Smooth muscle cell (in vitro differentiated cells): Measurements from ENCODE around the gene C2orf81. TPM values are rescaled to one million over a fixed set of nuclear protein-coding genes. Genes with fewer than 3 reads are reported as not detected.
"Not testable (repeated sequence)": the region's sequence is repeated elsewhere in the genome, so short reads cannot be mapped to it uniquely, and the experiment has no call there.

Experiments
- DNase-seq: peaks from one replicate; lab custom pipeline; 2025; ENCODE audit not compliant: unreplicated experiment; lab: John Stamatoyannopoulos, UW
- H2AFZ ChIP-seq: fragments of 200-600 bp; sonication (generic); 2 replicates; pipeline ENCODE4 v1.6.0; 2016; ENCODE audit warnings: antibody characterized with exemption, low read depth, mild to moderate bottlenecking
- H3F3A ChIP-seq: fragments of 200-600 bp; sonication (generic); 2 replicates; pipeline ENCODE4 v1.6.0; 2017; ENCODE audit warnings: antibody characterized with exemption, low read depth
- H3K27ac ChIP-seq: fragments of 200-600 bp; sonication (generic); 2 replicates; pipeline ENCODE4 v1.5.1; 2016; ENCODE audit warnings: low read depth, mild to moderate bottlenecking
- H3K27me3 ChIP-seq: fragments of 200-600 bp; sonication (generic); 2 replicates; pipeline ENCODE4 v1.6.1; 2016; ENCODE audit warnings: low read depth, mild to moderate bottlenecking
- H3K36me3 ChIP-seq: fragments of 200-600 bp; sonication (generic); 2 replicates; pipeline ENCODE4 v1.5.1; 2016; ENCODE audit warnings: low read depth
- H3K4me1 ChIP-seq: fragments of 200-600 bp; sonication (generic); 2 replicates; pipeline ENCODE4 v1.5.1; 2016; ENCODE audit warnings: low read depth
- H3K4me2 ChIP-seq: fragments of 200-600 bp; sonication (generic); 2 replicates; pipeline ENCODE4 v1.6.0; 2016; ENCODE audit warnings: mild to moderate bottlenecking
- H3K4me3 ChIP-seq: fragments of 200-600 bp; sonication (generic); 2 replicates; pipeline ENCODE4 v1.5.1; 2016; ENCODE audit warnings: mild to moderate bottlenecking
- H3K79me2 ChIP-seq: fragments of 200-600 bp; sonication (generic); 2 replicates; pipeline ENCODE4 v1.6.0; 2016; ENCODE audit warnings: low read depth, mild to moderate bottlenecking
- H3K9ac ChIP-seq: fragments of 200-600 bp; sonication (generic); 2 replicates; pipeline ENCODE4 v1.6.0; 2016; ENCODE audit warnings: low read depth
- H3K9me3 ChIP-seq: fragments of 200-600 bp; sonication (generic); replicated peaks from 2 replicates; pipeline ENCODE4 v1.5.1; 2016; ENCODE audit warnings: low read depth
- H4K20me1 ChIP-seq: fragments of 200-600 bp; sonication (generic); 2 replicates; pipeline ENCODE4 v1.6.0; 2016; ENCODE audit warnings: low read depth
- WGBS: methylation state at CpG from one replicate; pipeline ENCODE4 v1.1.7; 2016; ENCODE audit warnings: low lambda C conversion rate; 5-methylcytosine and 5-hydroxymethylcytosine counted together
- polyA plus RNA-seq: library from polyadenylated mRNA; unstranded; fragments of >200 nt; fragmentation: Nextera tagmentation; extraction: Ambion mirVana; gene quantifications from 2 replicates; pipeline ENCODE4 v1.2.1, GENCODE V29; 2016
- total RNA-seq: library from RNA; depleted of rRNA; stranded (reverse); fragments of >200 nt; gene quantifications from 2 replicates; pipeline ENCODE4 v1.2.3, GENCODE V29; 2014
- TF ChIP-seq, protein P1 (sequence below): fragments of 200-600 bp; sonication (generic); IDR thresholded peaks from 2 replicates; pipeline ENCODE4 v1.5.1; 2017; ENCODE audit warnings: borderline replicate concordance, mild to moderate bottlenecking, antibody characterized with exemption; ENCODE audit not compliant: insufficient read depth, poor library complexity, severe bottlenecking

The C2orf81 gene
- total and polyA plus RNA-seq, 2 experiments from 2014 or later: 1.3 to 3.5 TPM

DNA sequence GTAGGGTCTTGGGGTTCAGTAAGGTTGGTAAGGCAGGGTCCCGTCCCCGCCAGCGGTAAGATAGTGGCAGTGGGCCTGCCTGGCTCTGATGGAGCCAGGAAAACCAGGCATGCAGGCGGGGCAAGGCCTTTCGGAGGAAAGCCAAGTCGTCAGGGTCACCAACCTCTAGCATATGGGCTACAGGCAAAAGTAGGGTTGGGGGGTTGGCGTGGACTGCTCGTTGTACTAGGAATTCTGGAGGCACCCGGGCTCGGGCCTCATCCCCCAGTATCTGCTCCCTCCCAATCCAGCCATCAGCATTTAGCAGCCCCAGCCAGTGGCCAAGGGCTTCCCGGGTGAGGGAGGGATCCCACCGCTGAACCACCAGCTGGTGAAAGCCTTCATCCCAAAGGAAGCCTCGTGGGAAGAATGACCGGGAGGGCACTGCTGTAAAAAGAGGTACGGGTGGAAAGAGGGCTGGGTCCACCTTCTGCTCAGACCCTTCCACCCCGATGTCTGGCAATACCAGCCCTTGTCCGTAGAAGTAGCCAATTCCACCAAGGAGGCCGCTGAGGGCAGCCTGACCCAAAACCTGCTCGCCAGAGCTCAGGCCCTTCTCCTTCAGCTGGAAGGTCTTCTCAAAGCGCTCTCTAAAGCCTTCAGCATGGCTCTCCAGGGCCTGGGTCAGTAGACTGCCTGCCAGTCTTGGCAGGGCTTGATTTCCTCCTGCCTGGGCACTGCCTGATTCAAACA is 40.8 kb upstream of the C2orf81 start:
- Histone ChIP-seq H3K27me3 (no peaks in the 10 kb centered on the region), H3K4me3 (no peak overlapping the region), H3K36me3 (no peaks in the 10 kb centered on the region), H3K27ac (no peak overlapping the region), H3K9ac (no peak overlapping the region), H4K20me1 (no peaks in the 10 kb centered on the region), H3F3A (peaks cover 16% of the 10 kb centered on the region), H2AFZ (no peak overlapping the region), H3K79me2 (peaks cover 47% of the 10 kb centered on the region), H3K9me3 (no peaks in the 10 kb centered on the region), H3K4me2 (no peak overlapping the region), H3K4me1 (peaks cover 19% of the 10 kb centered on the region)
- no peak for DNase-seq
- WGBS: 97% methylated on average over 20 of the region's 20 CpGs
- TF ChIP-seq, protein P1, sequence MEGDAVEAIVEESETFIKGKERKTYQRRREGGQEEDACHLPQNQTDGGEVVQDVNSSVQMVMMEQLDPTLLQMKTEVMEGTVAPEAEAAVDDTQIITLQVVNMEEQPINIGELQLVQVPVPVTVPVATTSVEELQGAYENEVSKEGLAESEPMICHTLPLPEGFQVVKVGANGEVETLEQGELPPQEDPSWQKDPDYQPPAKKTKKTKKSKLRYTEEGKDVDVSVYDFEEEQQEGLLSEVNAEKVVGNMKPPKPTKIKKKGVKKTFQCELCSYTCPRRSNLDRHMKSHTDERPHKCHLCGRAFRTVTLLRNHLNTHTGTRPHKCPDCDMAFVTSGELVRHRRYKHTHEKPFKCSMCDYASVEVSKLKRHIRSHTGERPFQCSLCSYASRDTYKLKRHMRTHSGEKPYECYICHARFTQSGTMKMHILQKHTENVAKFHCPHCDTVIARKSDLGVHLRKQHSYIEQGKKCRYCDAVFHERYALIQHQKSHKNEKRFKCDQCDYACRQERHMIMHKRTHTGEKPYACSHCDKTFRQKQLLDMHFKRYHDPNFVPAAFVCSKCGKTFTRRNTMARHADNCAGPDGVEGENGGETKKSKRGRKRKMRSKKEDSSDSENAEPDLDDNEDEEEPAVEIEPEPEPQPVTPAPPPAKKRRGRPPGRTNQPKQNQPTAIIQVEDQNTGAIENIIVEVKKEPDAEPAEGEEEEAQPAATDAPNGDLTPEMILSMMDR: no peak

DNA sequence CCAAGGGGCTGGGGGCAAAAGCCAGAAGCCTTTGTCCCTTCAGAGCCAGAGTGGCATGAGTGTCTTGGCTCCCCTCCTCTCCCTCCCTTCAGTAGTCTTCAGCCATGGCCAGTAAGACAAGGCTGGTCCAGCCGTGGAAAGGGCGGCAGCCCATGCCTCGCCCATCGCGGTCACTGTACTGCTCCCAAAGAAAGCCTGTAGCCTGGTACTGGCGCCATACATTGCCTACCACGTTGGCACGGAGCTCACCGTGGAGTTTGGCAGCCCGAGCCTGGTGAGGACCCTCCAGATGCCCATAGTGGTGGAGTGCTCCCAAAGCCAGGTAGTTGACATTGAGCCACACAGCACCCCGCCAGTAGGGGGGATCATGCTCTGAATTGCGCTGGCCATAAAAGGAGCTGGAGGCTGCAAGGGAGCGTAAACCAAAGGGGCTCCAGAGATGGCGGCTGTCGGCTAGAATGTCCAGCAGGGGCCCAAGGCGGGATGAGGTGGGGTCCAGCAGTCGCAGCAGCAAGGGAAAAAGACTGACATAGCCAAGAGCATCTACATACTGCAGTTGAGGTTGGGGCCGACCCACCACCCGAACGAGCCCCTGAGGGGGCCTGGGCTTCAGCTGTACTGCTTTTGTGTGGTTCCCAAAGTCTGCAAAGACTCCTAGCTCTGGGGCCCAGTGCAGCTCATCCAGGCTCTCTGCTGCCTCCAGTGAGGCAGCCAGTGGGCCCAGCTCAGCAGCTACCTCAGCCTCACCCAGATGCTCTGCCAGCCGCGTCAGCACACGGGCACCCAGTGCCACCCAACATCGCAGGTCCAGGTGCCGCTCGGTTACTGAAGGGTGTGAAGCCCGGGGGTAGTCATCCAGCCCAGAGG is 40.0 kb upstream of the C2orf81 start:
- Histone ChIP-seq H3K27ac (peak overlapping the region; percentile 1), H2AFZ (no peak overlapping the region), H4K20me1 (no peaks in the 10 kb centered on the region), H3K79me2 (peaks cover 48% of the 10 kb centered on the region), H3K9ac (no peak overlapping the region), H3F3A (peaks cover 20% of the 10 kb centered on the region), H3K4me2 (no peak overlapping the region), H3K27me3 (no peaks in the 10 kb centered on the region), H3K4me1 (peaks cover 24% of the 10 kb centered on the region), H3K9me3 (no peaks in the 10 kb centered on the region), H3K36me3 (no peaks in the 10 kb centered on the region), H3K4me3 (no peak overlapping the region)
- TF ChIP-seq, protein P1: peak; percentile 5
- WGBS: 96% methylated on average over 26 of the region's 27 CpGs
- DNase-seq: no peak

GRCh38 chr2:74460187-74460586 is 38.8 kb upstream of the C2orf81 start:
- H2AFZ ChIP-seq, H3K27me3 ChIP-seq, H3K9me3 ChIP-seq, H3K27ac ChIP-seq, H4K20me1 ChIP-seq, DNase-seq, H3K4me2 ChIP-seq, H3K36me3 ChIP-seq, H3K4me3 ChIP-seq, H3K9ac ChIP-seq: not testable (repeated sequence)
- 93% methylated on average over 10 of the region's 10 CpGs for WGBS
- Histone ChIP-seq H3K79me2 (peaks cover 49% of the 10 kb centered on the region), H3K4me1 (peaks cover 26% of the 10 kb centered on the region), H3F3A (peaks cover 23% of the 10 kb centered on the region)

DNA sequence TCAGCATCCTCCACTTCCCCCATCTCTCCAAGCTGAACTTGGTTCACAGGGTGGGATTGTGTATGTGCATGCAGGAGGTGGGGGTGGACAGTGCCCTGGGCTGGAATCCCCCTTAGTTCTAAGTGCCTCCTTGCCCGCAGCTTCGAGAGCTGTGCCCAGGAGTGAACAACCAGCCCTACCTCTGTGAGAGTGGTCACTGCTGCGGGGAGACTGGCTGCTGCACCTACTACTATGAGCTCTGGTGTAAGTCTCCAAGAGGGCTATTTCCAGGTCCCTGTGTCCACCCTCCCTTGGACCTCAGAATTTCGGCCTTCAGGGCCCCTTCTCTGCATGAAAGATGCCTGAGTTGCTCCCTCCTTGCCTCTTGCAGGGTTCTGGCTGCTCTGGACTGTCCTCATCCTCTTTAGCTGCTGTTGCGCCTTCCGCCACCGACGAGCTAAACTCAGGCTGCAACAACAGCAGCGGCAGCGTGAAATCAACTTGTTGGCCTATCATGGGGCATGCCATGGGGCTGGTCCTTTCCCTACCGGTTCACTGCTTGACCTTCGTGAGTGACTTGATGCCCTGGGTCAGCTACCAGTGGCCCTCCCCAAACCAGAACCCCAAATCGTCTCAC is 38.2 kb upstream of the C2orf81 start:
- H3K9me3 ChIP-seq, DNase-seq, H3K27me3 ChIP-seq, H4K20me1 ChIP-seq, H3K27ac ChIP-seq, H3K9ac ChIP-seq, H3K36me3 ChIP-seq, H2AFZ ChIP-seq: not testable (repeated sequence)
- H3K4me3 ChIP-seq: peak overlapping the region; percentile 85
- H3K79me2 ChIP-seq: peaks cover 45% of the 10 kb centered on the region
- peaks cover 26% of the 10 kb centered on the region for H3K4me1 ChIP-seq
- H3K4me2 ChIP-seq: peak overlapping the region; percentile 98
- peaks cover 23% of the 10 kb centered on the region for H3F3A ChIP-seq
- WGBS: 93% methylated on average over 13 of the region's 13 CpGs
